ENCODE data around the gene KLHL34.

- no peak for TF ChIP-seq EZH2phosphoT487 (IDR thresholded peaks at IDR 0.05; ENCODE audit: borderline replicate concordance)
- TF ChIP-seq CTCF (conservative IDR thresholded peaks at IDR 0.05; ENCODE audit: low read length): no peak
These were observed 47.1 kb upstream of the KLHL34 start for GRCh38 chrX:21705225-21705624.
